ENCODE results near the gene ZBTB39. TPM values are rescaled to one million over a fixed set of nuclear protein-coding genes. Genes with fewer than 3 reads are reported as not detected.

Gene ZBTB39
- total and polyA plus RNA-seq, 2 of the 8 experiments (the other 6 are each of a cell fraction or from before 2014, with no cell fraction given): 19.3 to 25.0 TPM

- Histone ChIP-seq H3K9ac (replicated peaks in 1 of 4; ENCODE audit: extremely low read depth in 1 of 4, low read depth in 3 of 4, low read length in 3 of 4) (no peak overlapping the region), H3K23ac (ENCODE audit: insufficient read length) (no peak overlapping the region), H3K14ac (ENCODE audit: insufficient read length) (no peak overlapping the region), H3K79me1 (ENCODE audit: low read depth, low read length) (no peaks in the 10 kb centered on the region), H3K23me2 (ENCODE audit: low read depth, low read length) (no peaks in the 10 kb centered on the region; the same call in 1 of the 2 replicates), H2AFZ (ENCODE audit: low read length) (no peak overlapping the region), H4K20me1 (replicated peaks in 1 of 2; ENCODE audit: control insufficient read depth in 1 of 2, insufficient read depth in 2 of 2, low read length in 2 of 2) (no peaks in the 10 kb centered on the region), H3K18ac (ENCODE audit: extremely low read depth, low read length) (no peak overlapping the region), H2BK20ac (ENCODE audit: low read length) (no peak overlapping the region), H2BK12ac (ENCODE audit: low read depth, low read length) (no peak overlapping the region), H3K4me1 (replicated peaks in 1 of 4; ENCODE audit: control insufficient read depth in 3 of 4, insufficient read depth in 4 of 4, low read length in 3 of 4) (peaks cover 4 to 9% (median 4%) of the 10 kb centered on the region in 4 experiments), H3K27me3 (replicated peaks in 1 of 4; ENCODE audit: control insufficient read depth in 3 of 4, extremely low read depth in 1 of 4, insufficient read depth in 3 of 4, low read length in 3 of 4) (no peaks in the 10 kb centered on the region), H2BK15ac (ENCODE audit: low read length) (no peak overlapping the region), H3K27ac (ENCODE audit: low read depth, low read length) (no peak overlapping the region), H2AK5ac (ENCODE audit: low read depth, low read length) (no peak overlapping the region), H3K79me2 (ENCODE audit: control insufficient read depth in 1 of 2, insufficient read depth in 2 of 2, low read length in 2 of 2) (no peaks in the 10 kb centered on the region), H3K36me3 (ENCODE audit: control insufficient read depth in 2 of 4, insufficient read depth in 4 of 4, low read length in 3 of 4) (no peaks in the 10 kb centered on the region), H4K5ac (ENCODE audit: insufficient read length, low read depth, low read length) (no peak overlapping the region), H4K8ac (ENCODE audit: extremely low read depth, insufficient read depth, low read length) (no peak overlapping the region), H3K4me2 (ENCODE audit: insufficient read depth in 1 of 2, low read depth in 2 of 2, low read length in 2 of 2) (no peak overlapping the region), H3K56ac (replicated peaks; ENCODE audit: insufficient read length, low read depth, low read length) (no peak overlapping the region), H3K4me3 (ENCODE audit: extremely low read depth in 1 of 4, insufficient read depth in 2 of 4, low read depth in 3 of 4, low read length in 4 of 4) (no peak overlapping the region), H3K9me3 (ENCODE audit: insufficient read depth in 2 of 2, low read depth in 1 of 2, low read length in 1 of 2) (no peaks in the 10 kb centered on the region), H4K91ac (replicated peaks; ENCODE audit: insufficient read length, low read length) (no peak overlapping the region), H2BK5ac (ENCODE audit: low read depth, low read length) (no peak overlapping the region), H2BK120ac (replicated peaks; ENCODE audit: low read depth, low read length) (no peak overlapping the region), H3K4ac (replicated peaks; ENCODE audit: insufficient read length, low read depth, low read length) (no peak overlapping the region)
- 88% methylated on average over 1 of the region's 1 CpG; no CpG with 5 or more reads in 1 of the 2 experiments for WGBS, 2 experiments (ENCODE audit: extremely low coverage in 1 of 2, insufficient coverage in 1 of 2, insufficient read length in 1 of 2, insufficient replicate concordance in 2 of 2, low coverage in 1 of 2, low lambda C conversion rate in 2 of 2, missing lambda C conversion rate in 1 of 2)
- POLR2A ChIA-PET (ENCODE audit: partially characterized antibody): interaction anchor here (0.9 to 2.3 kb wide), 4 partner anchors 10 to 92 kb away, joined by 3 to 7 read pairs (median 4); partner anchors contain the start of gene STAT6
- CTCF ChIA-PET (ENCODE audit: partially characterized antibody): interaction anchor here (1.0 to 10.1 kb wide), 11 partner anchors 14 to 206 kb away, joined by 3 to 95 read pairs (median 5); partner anchors contain the start of genes MYO1A, STAT6 and ZBTB39
- no peak for FAIRE-seq
- no peak for DNase-seq (ENCODE audit: low read depth in 1 of 2, low spot score in 2 of 2)
- TF ChIP-seq TAF1 (IDR thresholded peaks at IDR 0.05; ENCODE audit: low read depth, low read length) (no peak), SRF (IDR thresholded peaks at IDR 0.05; ENCODE audit: low read depth, low read length) (no peak), EGR1 (IDR thresholded peaks at IDR 0.05; ENCODE audit: borderline replicate concordance, low read depth, low read length) (no peak), CHD2 (IDR thresholded peaks at IDR 0.05; ENCODE audit: low read length) (no peak), POLR2A (IDR thresholded peaks at IDR 0.05; ENCODE audit: control extremely low read depth in 1 of 2, low read depth in 2 of 2, low read length in 2 of 2) (no peak), POLR2AphosphoS5 (IDR thresholded peaks at IDR 0.05; ENCODE audit: low read depth, low read length) (no peak), SP4 (IDR thresholded peaks at IDR 0.05; ENCODE audit: low read length) (no peak), PHF8 (conservative IDR thresholded peaks at IDR 0.05; ENCODE audit: low read depth, low read length) (no peak), CREB1 (IDR thresholded peaks at IDR 0.05) (no peak)
Measured at GRCh38 chr12:57018906-57019305, 12.6 kb upstream of the ZBTB39 start.

Data from H1 (cell line).